Measurements from ENCODE around the gene MAEA. TPM values are rescaled to one million over a fixed set of nuclear protein-coding genes. Genes with fewer than 3 reads are reported as not detected.

Gene MAEA
- total RNA-seq, 1 donor from 2014 or later: 68.2 TPM

DNA sequence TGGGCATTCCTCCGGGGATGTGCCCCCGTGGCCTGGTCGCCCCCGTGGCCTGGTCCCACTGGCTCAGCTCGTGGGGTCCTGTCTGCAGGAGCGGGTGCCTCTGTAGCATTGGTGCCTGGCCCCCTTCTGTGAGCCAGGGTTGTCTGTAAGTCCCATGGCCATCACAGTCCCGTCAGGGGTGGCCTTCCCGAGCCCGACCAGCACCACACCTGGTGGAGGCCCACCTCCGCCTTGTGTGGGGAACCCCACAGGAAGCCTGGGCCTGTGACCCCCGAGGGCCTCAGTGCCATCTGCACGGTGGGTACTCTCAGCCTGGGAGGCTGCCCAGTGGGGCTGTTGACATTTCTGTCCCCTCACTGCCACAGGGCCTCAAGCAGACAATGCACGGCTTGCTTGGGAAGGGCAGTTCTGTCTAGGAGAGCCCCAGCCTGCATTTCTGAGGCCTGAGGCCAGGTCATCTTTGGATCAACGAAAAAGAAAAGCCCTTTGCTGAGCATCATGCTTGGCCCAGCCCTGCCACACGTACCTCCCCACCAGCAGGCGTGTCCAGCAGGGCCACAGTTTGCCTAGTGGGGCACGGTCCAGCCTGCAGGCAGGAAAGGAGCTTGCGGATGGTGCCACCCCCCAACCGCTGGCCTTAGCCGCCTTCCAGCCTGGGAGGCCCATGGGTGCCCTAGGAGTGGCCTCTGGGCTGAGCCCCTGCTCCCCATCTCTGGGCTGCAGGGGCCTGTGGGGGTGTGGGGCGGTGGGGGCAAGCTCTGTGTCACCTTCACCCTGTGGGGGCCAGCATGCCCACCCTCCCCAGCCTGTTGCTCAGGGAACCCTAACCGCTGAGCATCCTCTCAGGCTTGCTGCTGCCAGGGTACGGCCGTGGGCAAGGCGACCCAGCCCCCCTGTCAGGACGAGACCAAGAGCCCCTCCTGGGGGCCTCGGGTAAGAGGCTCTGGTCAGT lies 93.4 kb downstream of the MAEA start:
- H3K4me3 Mint-ChIP-seq (ENCODE audit: unreplicated experiment): no peak overlapping the region
- no peaks in the 10 kb centered on the region for H3K4me1 Mint-ChIP-seq (ENCODE audit: unreplicated experiment)
- H3K36me3 Mint-ChIP-seq (ENCODE audit: low read depth, unreplicated experiment): peaks cover 5% of the 10 kb centered on the region
- TF ChIP-seq, protein P1, sequence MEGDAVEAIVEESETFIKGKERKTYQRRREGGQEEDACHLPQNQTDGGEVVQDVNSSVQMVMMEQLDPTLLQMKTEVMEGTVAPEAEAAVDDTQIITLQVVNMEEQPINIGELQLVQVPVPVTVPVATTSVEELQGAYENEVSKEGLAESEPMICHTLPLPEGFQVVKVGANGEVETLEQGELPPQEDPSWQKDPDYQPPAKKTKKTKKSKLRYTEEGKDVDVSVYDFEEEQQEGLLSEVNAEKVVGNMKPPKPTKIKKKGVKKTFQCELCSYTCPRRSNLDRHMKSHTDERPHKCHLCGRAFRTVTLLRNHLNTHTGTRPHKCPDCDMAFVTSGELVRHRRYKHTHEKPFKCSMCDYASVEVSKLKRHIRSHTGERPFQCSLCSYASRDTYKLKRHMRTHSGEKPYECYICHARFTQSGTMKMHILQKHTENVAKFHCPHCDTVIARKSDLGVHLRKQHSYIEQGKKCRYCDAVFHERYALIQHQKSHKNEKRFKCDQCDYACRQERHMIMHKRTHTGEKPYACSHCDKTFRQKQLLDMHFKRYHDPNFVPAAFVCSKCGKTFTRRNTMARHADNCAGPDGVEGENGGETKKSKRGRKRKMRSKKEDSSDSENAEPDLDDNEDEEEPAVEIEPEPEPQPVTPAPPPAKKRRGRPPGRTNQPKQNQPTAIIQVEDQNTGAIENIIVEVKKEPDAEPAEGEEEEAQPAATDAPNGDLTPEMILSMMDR (IDR thresholded peaks at IDR 0.05; ENCODE audit: unreplicated experiment): no peak
- H3K27me3 Mint-ChIP-seq (ENCODE audit: unreplicated experiment): no peaks in the 10 kb centered on the region
- H3K9me3 Mint-ChIP-seq (ENCODE audit: unreplicated experiment): no peaks in the 10 kb centered on the region
- no peak overlapping the region for H3K27ac Mint-ChIP-seq (ENCODE audit: unreplicated experiment)
- DNase-seq (ENCODE audit: low spot score): no peak

DNA sequence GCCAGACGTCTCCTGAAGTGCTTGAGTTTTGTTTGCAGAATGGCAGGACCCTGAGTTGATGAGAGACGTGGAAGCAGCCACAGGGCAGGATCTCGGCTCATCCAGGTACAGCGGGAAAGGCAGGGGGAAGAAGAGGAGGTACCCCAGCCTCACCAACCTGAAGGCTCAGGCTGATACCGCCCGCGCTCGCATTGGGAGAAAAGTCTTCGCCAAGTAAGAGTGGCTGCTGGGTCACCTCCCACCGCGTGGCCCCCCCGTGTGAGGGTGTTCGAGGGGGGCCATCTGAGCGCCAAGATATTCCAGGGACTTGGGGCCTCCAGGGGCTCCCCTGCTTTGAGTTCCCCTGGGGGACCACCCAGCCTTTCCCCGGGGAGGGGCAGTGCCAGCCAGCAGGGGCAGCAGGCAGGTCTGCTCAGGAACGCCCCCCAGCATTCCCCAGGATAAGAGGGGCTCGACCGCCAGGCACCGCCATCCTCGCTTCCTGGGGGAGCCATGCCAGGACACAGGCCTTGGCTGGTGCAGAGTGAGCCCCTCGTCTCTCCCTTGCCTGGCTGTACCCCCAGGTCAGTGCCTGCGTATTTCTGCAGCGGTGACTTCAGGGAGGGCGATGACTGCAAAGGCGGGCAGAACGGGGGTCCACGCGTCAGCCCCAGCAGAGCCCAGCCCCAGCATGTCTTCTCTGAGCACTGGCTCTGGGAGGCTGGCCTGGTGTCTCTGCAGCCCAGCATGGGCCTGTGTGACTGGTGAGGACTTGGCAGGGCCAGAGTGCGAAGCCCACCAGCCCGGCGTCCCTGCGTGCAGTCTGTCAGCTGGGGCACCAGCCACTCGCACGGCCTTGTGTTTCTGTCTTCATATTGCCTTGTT lies 94.3 kb downstream of the MAEA start:
- Mint-ChIP-seq H3K4me3 (ENCODE audit: unreplicated experiment) (no peak overlapping the region), H3K27me3 (ENCODE audit: unreplicated experiment) (no peaks in the 10 kb centered on the region), H3K36me3 (ENCODE audit: low read depth, unreplicated experiment) (peaks cover 11% of the 10 kb centered on the region), H3K27ac (ENCODE audit: unreplicated experiment) (no peak overlapping the region), H3K4me1 (ENCODE audit: unreplicated experiment) (no peaks in the 10 kb centered on the region), H3K9me3 (ENCODE audit: unreplicated experiment) (peaks cover 4% of the 10 kb centered on the region)
- TF ChIP-seq, protein P1 (IDR thresholded peaks at IDR 0.05; ENCODE audit: unreplicated experiment): no peak
- no peak for DNase-seq (ENCODE audit: low spot score)

DNA sequence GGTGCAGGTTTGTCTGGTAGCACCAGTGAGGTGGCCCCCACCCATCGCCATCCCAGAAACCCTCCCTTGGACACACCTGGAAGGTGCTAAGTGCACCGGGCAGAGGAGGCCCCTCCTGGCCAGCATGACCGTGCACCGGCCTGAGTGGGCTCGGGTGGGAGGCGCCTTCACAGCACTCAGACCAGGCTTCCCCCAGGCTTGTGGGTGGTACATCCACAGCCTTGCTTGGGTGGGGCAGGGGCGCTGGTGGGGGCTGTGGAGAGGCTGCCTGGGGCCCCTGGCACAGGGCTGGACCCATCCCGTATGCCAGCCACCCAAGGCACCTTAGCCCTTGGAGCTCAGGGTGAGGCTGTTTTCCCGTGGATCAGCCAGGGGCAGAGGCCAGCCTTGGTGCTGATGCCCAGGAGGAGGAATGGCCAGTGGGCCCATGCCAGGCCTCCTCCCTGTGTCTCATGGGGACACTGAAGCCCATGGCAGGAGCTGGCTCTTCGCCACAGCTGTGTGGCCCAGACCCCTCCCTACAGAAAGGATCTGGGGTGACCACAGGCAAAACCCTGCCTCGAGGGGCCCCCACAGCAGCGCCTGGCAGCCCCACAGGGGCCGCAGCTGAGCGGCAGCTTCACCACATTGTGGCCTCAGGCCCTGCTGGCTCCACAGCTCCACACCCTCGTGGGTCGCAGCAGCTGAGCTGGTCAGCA lies 95.1 kb downstream of the MAEA start:
- DNase-seq (ENCODE audit: low spot score): no peak

DNA sequence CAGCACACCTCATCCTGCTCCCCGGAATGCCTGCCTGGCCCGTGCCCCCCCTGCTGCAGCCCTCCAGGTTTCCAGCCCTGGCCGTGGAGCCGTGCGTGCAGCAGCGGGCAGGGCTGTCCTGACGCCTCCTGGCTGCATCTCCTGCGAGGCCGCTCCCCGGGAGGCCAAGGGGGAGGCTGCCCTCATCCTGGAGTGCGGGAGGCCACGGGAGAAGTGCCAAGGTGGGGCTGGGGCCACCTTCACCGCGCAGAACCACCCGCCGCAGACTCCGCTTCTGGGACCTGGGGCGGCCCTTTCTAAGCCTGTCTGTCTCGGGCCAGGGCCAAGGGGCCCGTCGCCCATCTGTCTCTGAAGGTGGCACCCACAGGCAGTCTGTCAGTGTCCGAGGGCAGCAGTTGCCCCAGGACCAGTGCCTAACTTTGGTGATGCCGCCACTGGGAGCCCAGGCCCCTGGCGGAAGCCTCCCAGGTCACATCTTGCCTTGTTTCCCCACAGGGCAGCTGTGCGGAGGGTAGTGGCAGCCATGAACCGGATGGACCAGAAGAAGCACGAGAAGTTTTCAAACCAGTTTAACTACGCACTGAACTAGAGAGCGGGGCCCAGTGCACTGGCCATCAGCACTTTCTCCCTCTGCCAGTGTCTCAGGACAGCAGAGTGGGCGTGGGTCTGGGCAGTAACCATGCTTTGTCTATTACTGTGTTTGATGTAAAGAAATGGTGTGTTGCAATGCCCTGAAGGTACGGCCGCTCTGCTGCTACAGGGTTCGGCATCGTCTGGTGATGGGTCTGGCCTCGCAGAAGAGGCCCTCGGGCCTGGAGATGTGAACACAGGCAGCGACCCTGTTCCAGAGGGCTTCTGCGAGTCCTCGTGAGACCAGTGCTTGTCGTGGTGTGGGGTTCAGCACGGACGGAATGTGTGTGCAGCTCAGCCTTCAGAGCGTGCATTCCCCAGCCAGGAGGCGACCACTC lies 96.0 kb downstream of the MAEA start:
- TF ChIP-seq, protein P1 (IDR thresholded peaks at IDR 0.05; ENCODE audit: unreplicated experiment): no peak
- DNase-seq (ENCODE audit: low spot score): no peak

More for the DNA sequence above, 95.1 kb downstream of the MAEA start:
- TF ChIP-seq, protein P1 (IDR thresholded peaks at IDR 0.05; ENCODE audit: unreplicated experiment): no peak
- no peaks in the 10 kb centered on the region for H3K4me1 Mint-ChIP-seq (ENCODE audit: unreplicated experiment)
- H3K27ac Mint-ChIP-seq (ENCODE audit: unreplicated experiment): no peak overlapping the region
- peaks cover 4% of the 10 kb centered on the region for H3K9me3 Mint-ChIP-seq (ENCODE audit: unreplicated experiment)
- H3K36me3 Mint-ChIP-seq (ENCODE audit: low read depth, unreplicated experiment): peaks cover 12% of the 10 kb centered on the region
- no peak overlapping the region for H3K4me3 Mint-ChIP-seq (ENCODE audit: unreplicated experiment)
- peaks cover 2% of the 10 kb centered on the region for H3K27me3 Mint-ChIP-seq (ENCODE audit: unreplicated experiment)

More for the DNA sequence above, 96.0 kb downstream of the MAEA start:
- Mint-ChIP-seq H3K9me3 (ENCODE audit: unreplicated experiment) (peaks cover 4% of the 10 kb centered on the region), H3K36me3 (ENCODE audit: low read depth, unreplicated experiment) (peaks cover 14% of the 10 kb centered on the region), H3K4me1 (ENCODE audit: unreplicated experiment) (no peaks in the 10 kb centered on the region), H3K4me3 (ENCODE audit: unreplicated experiment) (no peak overlapping the region), H3K27ac (ENCODE audit: unreplicated experiment) (no peak overlapping the region), H3K27me3 (ENCODE audit: unreplicated experiment) (peaks cover 2% of the 10 kb centered on the region)
